VCaP (cell line): ENCODE measurements around the gene COQ10A.

Source experiments
- H3K27ac ChIP-seq: fragments of 450-650 bp; 2 replicates; pipeline ENCODE4 v1.5.1; 2017
- CTCF ChIP-seq: fragments of 450-650 bp; conservative IDR thresholded peaks from 2 replicates; pipeline ENCODE4 v1.5.1; 2017; ENCODE audit warnings: mild to moderate bottlenecking, moderate library complexity

COQ10A gene

GRCh38 chr12:56224102-56224701, 42.5 kb upstream of the COQ10A start, which contains the start of gene NABP2:
Gene NABP2, plus strand, starts transcription at chr12:56224342. Its CDS starts 515 bp downstream, at chr12:56224857.
- peak; percentile 99 for TF ChIP-seq CTCF
- peak within 1 kb of the TSS; percentile 98 for H3K27ac ChIP-seq

GRCh38 chr12:56224954-56225353, 41.8 kb upstream of the COQ10A start:
- no peak for TF ChIP-seq CTCF
- H3K27ac ChIP-seq = peak overlapping the region; percentile 98

- TF ChIP-seq CTCF = no peak
- no peak overlapping the region for H3K27ac ChIP-seq
These were observed 37.7 kb upstream of the COQ10A start for GRCh38 chr12:56229082-56229481.

GRCh38 chr12:56229916-56230431, 36.8 kb upstream of the COQ10A start, which contains the start of gene SLC39A5:
Gene SLC39A5, plus strand, starts transcription at chr12:56230051. Its CDS starts 1,224 bp downstream, at chr12:56231275.
- no peak for TF ChIP-seq CTCF
- no peak within 1 kb of the TSS for H3K27ac ChIP-seq

- no peak overlapping the region for H3K27ac ChIP-seq
- no peak for TF ChIP-seq CTCF
These were observed 36.1 kb upstream of the COQ10A start for GRCh38 chr12:56230432-56231183.

- no peak for TF ChIP-seq CTCF
These were observed 35.6 kb upstream of the COQ10A start for GRCh38 chr12:56231184-56231582.

GRCh38 chr12:56234746-56235436, 31.9 kb upstream of the COQ10A start:
- TF ChIP-seq CTCF = no peak
- H3K27ac ChIP-seq = no peak overlapping the region

More at GRCh38 chr12:56231184-56231582, 35.6 kb upstream of the COQ10A start:
- no peak overlapping the region for H3K27ac ChIP-seq
